Stimulated activated CD8-positive, alpha-beta memory T cell treated with anti-CD3 and anti-CD28 coated beads, Interleukin-15, amount 100 ng/mL, for 48 hours (primary cell): ENCODE measurements around the gene STPG2.
"Not testable (repeated sequence)": the region's sequence is repeated elsewhere in the genome, so short reads cannot be mapped to it uniquely, and the experiment has no call there.

ENCODE experiments used
- DNase-seq, 2 donors: peaks; one replicate each; pipeline ENCODE4 v3.0.0-alpha.2; 2020; ENCODE audit warnings: low read depth in 2 of 2

Gene STPG2

GRCh38 chr4:97639961-97640360, 503.3 kb downstream of the STPG2 start:
- no peak for DNase-seq

- not testable (repeated sequence) for DNase-seq
Measured at GRCh38 chr4:97633831-97634230, 509.4 kb downstream of the STPG2 start.

- DNase-seq, result no peak
Measured at GRCh38 chr4:97627750-97628149, 515.5 kb downstream of the STPG2 start.

- no peak for DNase-seq
Measured at GRCh38 chr4:97624204-97624603, 519.1 kb downstream of the STPG2 start.

GRCh38 chr4:97605932-97606331, 537.3 kb downstream of the STPG2 start:
- no peak for DNase-seq

- no peak for DNase-seq
Measured at GRCh38 chr4:97593248-97593647, 550.0 kb downstream of the STPG2 start.

DNA sequence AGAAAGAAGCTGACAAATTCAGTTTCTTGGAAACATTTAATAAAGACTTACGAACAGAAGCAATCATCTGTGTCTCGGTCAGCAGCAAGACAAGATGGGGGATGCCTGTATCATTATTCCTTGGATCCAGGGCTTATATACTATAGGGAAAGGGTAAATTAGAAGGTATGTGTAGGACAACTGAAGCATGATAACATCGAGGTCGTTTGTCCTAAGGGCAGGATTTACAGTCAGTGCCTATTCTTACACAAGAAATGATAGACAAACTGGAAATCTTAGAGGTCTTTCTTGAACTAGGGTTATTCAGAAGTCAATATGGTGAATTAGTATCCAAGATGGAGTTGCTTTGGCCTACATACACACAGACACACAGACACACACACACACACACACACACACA, 553.0 kb downstream of the STPG2 start:
- DNase-seq, result no peak

GRCh38 chr4:97589481-97590196, 553.6 kb downstream of the STPG2 start:
- DNase-seq, result no peak

DNA sequence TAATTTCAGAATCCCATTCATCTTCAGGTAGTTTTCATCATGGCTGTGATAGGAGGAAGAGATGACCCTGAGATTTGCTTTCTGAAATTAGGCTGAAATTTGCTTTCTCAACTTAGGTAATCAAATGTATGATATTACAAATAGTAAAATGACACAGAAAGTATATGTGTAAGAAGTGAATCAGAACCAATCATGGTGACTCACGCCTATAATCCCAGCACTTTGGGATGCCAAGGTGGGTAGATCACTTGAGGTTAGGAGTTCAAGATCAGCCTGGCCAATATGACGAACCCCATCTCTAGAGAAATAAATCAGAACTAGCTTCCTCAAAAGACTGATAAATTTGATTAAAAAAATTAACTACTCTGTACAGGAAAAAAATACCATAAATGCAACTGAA, 555.4 kb downstream of the STPG2 start:
- no peak for DNase-seq

GRCh38 chr4:97585274-97585673, 558.0 kb downstream of the STPG2 start:
- DNase-seq, result no peak

DNA sequence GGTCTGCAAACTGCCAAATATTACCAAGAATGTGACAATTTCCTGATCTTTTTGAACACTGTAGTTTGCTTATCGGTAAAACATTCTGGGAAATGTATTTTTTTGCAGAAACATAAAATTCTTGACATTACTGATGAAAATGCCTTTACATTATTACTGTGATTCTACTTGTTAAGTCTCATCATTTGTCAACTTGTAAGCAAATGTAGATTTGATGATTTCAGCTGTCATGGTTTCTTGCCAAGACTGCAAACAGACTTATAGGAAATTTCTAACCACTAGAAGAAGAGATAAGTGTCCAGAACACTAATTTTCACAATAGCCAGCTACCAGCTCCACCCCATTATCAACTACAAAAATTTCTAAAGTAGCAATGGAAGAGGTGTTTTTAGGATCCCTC, 560.4 kb downstream of the STPG2 start:
- no peak for DNase-seq

- DNase-seq, result no peak
Measured at GRCh38 chr4:97577004-97577403, 566.3 kb downstream of the STPG2 start.

DNA sequence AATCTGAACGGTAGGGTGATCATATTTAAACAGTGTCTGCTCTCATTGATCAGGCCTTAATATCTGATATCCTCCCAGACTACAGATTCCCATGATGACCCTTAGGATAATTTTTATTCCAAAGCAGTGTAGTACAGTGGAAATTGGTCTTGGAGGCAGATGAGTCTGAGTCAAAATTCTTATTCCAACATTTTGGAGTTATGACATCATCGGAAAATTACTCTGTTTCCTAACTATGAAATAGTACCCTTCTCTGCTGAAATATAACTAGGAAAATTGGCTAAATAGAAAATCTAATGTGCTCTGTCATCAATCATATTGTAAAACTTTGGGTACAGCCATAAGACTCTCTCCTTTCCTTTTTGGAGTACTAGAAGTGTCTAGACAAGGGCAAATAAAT, 583.3 kb downstream of the STPG2 start:
- DNase-seq, result no peak

DNA sequence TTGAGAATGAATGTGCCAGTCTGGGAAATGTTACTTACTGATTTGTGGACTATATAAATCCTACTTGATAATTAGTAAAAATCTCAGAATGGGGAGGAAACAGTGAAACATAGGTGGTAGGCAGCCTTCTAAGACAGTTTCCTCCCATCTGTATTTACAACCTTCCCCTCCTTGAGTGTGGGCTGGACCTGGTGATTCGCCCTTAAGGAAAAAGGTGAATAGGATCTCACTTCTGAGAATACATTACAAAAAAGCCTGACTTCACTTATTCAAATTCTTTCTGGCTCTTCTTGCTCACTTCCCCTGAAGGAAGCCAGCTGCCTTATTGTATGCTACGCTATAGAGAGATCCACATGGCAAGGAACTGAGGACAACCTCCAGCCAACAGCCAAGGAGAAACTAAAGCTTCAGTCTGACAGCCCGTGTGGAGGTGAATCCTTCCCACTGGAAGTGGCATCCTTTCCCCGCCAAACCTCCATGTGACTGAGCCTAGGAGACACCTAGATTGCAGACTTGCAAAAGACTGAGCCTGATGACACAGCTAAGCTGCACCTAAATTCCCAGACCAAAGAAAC, 585.0 kb downstream of the STPG2 start:
- DNase-seq, result no peak

DNA sequence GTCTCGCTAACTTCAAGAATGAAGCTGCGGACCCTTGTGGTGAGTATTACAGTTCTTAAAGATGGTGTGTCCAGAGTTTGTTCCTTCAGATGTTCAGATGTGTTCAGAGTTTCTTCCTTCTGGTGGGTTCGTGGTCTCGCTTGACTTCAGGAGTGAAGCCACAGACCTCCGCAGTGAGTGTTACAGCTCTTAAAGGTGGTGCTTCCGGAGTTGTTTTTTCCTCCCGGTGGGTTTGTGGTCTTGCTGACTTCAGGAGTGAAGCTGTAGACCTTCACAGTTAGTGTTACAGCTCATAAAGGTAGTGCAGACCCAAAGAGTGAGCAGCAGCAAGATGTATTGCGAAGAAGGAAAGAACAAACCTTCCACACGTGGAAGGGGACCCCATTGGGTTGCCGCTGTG, 592.6 kb downstream of the STPG2 start:
- not testable (repeated sequence) for DNase-seq

- DNase-seq, result no peak
Measured at GRCh38 chr4:97548943-97549583, 594.2 kb downstream of the STPG2 start.

- no peak for DNase-seq
Measured at GRCh38 chr4:97548186-97548585, 595.1 kb downstream of the STPG2 start.

- no peak for DNase-seq
Measured at GRCh38 chr4:97531351-97531750, 611.9 kb downstream of the STPG2 start.

GRCh38 chr4:97530676-97531075, 612.6 kb downstream of the STPG2 start:
- no peak for DNase-seq

DNA sequence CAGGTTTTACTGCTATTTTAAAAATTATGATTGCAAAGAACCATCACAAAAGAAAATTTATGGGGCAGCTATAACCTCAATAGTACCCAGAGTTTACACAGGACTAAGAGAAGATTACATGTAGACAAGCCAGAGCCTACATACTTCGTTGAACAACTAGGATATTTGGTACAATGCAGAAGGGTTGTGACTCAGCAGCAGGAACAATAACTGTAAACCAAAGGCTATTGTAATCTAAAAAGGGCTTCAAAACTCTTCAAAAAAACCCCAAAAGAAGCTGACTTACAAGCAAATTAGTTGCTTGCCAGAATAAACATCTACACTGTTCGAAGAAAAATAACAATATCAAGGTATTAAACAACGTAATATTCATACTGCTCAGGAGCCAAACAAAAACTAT, 618.0 kb downstream of the STPG2 start:
- DNase-seq, result no peak

GRCh38 chr4:97517939-97518338, 625.3 kb downstream of the STPG2 start:
- no peak for DNase-seq

DNA sequence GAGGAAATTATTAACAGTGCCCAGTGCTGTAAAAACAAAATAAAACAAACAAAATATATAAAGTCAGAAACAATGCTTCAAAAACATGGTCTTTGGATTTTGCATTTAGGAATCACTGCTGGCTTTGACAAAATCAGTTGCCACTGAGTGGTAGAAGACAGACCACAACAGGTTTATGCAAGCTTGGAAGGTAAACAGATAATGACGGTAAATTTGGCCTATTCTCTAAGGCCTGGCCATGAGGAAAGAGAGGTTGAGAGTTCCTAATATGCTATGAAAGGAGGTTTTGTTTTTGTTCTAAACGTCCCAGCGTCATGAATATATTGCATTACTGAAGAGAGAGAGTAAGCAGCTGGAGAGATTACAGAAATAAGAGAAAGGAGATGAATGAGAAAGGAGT, 629.4 kb downstream of the STPG2 start:
- no peak for DNase-seq
